Measurements from ENCODE around the gene THAP10. TPM values are rescaled to one million over a fixed set of nuclear protein-coding genes. Genes with fewer than 3 reads are reported as not detected.

Gene THAP10
- total and polyA plus RNA-seq, 2 experiments from 2014 or later = 5.7 to 8.2 TPM

DNA sequence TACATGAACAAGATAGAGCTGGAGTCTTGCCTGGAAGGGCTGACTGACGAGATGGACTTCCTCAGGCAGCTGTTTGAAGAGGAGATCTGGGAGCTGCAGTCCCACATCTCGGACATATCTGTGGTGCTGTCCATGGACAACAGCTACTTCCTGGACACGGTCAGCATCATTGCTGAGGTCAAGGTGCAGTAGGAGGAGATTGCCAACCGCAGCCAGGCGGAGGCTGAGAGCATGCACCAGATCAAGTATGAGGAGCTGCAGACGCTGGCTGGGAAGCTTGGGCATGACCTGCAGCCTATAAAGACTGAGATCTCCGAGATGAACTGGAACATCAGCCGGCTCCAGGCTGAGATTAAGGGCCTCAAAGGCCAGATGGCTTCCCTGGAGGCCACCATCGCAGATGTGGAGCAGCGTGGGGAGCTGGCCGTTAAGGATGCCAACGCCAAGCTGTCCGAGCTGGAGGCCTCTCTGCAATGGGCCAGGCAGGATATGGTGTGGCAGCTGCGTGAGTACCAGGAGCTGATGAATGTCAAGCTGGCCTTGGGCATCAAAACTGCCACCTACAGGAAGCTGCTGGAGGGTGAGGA, 32.8 kb downstream of the THAP10 start:
- H3K4me2 ChIP-seq = no peak overlapping the region
- no peak for TF ChIP-seq STAT1 (IDR thresholded peaks at IDR 0.05; ENCODE audit: unreplicated experiment)
- no peak for TF ChIP-seq ZNF462 (CRISPR knock-in tag; IDR thresholded peaks at IDR 0.05)
- TF ChIP-seq ZNF114 (CRISPR knock-in tag; IDR thresholded peaks at IDR 0.05) = no peak
- TF ChIP-seq ZNF331 (CRISPR knock-in tag; IDR thresholded peaks at IDR 0.05; ENCODE audit: low read depth) = no peak
- no peak for TF ChIP-seq POLR2AphosphoS5 (IDR thresholded peaks at IDR 0.05; ENCODE audit: low read depth)
- no peak for TF ChIP-seq NANOG (IDR thresholded peaks at IDR 0.05; ENCODE audit: borderline replicate concordance)
- TF ChIP-seq CREB1 (CRISPR knock-in tag; IDR thresholded peaks at IDR 0.05; ENCODE audit: low read depth) = no peak
- no peak for TF ChIP-seq EZH2phosphoT487 (IDR thresholded peaks at IDR 0.05; ENCODE audit: unreplicated experiment)
- no peak for TF ChIP-seq JUNB (IDR thresholded peaks at IDR 0.05; ENCODE audit: unreplicated experiment)
- TF ChIP-seq, protein P1, sequence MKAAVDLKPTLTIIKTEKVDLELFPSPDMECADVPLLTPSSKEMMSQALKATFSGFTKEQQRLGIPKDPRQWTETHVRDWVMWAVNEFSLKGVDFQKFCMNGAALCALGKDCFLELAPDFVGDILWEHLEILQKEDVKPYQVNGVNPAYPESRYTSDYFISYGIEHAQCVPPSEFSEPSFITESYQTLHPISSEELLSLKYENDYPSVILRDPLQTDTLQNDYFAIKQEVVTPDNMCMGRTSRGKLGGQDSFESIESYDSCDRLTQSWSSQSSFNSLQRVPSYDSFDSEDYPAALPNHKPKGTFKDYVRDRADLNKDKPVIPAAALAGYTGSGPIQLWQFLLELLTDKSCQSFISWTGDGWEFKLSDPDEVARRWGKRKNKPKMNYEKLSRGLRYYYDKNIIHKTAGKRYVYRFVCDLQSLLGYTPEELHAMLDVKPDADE (IDR thresholded peaks at IDR 0.05) = no peak
- TF ChIP-seq, protein P2, sequence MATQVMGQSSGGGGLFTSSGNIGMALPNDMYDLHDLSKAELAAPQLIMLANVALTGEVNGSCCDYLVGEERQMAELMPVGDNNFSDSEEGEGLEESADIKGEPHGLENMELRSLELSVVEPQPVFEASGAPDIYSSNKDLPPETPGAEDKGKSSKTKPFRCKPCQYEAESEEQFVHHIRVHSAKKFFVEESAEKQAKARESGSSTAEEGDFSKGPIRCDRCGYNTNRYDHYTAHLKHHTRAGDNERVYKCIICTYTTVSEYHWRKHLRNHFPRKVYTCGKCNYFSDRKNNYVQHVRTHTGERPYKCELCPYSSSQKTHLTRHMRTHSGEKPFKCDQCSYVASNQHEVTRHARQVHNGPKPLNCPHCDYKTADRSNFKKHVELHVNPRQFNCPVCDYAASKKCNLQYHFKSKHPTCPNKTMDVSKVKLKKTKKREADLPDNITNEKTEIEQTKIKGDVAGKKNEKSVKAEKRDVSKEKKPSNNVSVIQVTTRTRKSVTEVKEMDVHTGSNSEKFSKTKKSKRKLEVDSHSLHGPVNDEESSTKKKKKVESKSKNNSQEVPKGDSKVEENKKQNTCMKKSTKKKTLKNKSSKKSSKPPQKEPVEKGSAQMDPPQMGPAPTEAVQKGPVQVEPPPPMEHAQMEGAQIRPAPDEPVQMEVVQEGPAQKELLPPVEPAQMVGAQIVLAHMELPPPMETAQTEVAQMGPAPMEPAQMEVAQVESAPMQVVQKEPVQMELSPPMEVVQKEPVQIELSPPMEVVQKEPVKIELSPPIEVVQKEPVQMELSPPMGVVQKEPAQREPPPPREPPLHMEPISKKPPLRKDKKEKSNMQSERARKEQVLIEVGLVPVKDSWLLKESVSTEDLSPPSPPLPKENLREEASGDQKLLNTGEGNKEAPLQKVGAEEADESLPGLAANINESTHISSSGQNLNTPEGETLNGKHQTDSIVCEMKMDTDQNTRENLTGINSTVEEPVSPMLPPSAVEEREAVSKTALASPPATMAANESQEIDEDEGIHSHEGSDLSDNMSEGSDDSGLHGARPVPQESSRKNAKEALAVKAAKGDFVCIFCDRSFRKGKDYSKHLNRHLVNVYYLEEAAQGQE (IDR thresholded peaks at IDR 0.05; ENCODE audit: unreplicated experiment) = no peak
- TF ChIP-seq EZH2 (IDR thresholded peaks at IDR 0.05; ENCODE audit: low read depth, unreplicated experiment) = no peak
- TF ChIP-seq, protein P3, sequence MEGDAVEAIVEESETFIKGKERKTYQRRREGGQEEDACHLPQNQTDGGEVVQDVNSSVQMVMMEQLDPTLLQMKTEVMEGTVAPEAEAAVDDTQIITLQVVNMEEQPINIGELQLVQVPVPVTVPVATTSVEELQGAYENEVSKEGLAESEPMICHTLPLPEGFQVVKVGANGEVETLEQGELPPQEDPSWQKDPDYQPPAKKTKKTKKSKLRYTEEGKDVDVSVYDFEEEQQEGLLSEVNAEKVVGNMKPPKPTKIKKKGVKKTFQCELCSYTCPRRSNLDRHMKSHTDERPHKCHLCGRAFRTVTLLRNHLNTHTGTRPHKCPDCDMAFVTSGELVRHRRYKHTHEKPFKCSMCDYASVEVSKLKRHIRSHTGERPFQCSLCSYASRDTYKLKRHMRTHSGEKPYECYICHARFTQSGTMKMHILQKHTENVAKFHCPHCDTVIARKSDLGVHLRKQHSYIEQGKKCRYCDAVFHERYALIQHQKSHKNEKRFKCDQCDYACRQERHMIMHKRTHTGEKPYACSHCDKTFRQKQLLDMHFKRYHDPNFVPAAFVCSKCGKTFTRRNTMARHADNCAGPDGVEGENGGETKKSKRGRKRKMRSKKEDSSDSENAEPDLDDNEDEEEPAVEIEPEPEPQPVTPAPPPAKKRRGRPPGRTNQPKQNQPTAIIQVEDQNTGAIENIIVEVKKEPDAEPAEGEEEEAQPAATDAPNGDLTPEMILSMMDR (conservative IDR thresholded peaks at IDR 0.05; ENCODE audit: low read depth in 2 of 2) = no peak
- Mint-ChIP-seq H3K9me3 (0 out of 3 replicates have a peak, but pooled peaks cover 3% of the 10 kb centered on the region), H3K36me3 (ENCODE audit: low read depth) (no peaks in the 10 kb centered on the region; the same call in 2 of the 3 replicates), H3K4me3 (no peak overlapping the region; the same call in 2 of the 3 replicates), H3K4me1 (peaks cover 4% of the 10 kb centered on the region; the same call in 2 of the 3 replicates), H3K27me3 (ENCODE audit: insufficient read depth, low read depth, poor library complexity) (peaks cover 4% of the 10 kb centered on the region), H3K27ac (no peak overlapping the region)
- ATAC-seq (no peak), DNase-seq (ENCODE audit: low spot score) (no peak)
- no peak overlapping the region for H2AFZ ChIP-seq
- H3K9me2 ChIP-seq (ENCODE audit: insufficient read depth) = no peaks in the 10 kb centered on the region
- H3K27ac ChIP-seq (ENCODE audit: low read depth) = no peak overlapping the region
- no peaks in the 10 kb centered on the region for H4K20me1 ChIP-seq (replicated peaks; ENCODE audit: insufficient read depth)
- no peaks in the 10 kb centered on the region for H3F3A ChIP-seq (replicated peaks; ENCODE audit: low read depth)
- H3K4me1 ChIP-seq (ENCODE audit: insufficient read depth) = no peaks in the 10 kb centered on the region
- no peak overlapping the region for H3K4me3 ChIP-seq
- H3K27me3 ChIP-seq (ENCODE audit: insufficient read depth) = peaks cover 10% of the 10 kb centered on the region
- no peaks in the 10 kb centered on the region for H3K36me3 ChIP-seq (ENCODE audit: insufficient read depth)
- H3K79me2 ChIP-seq (replicated peaks; ENCODE audit: insufficient read depth) = no peaks in the 10 kb centered on the region

Data from GM23338 (cell line).